IMR-90 (cell line): ENCODE measurements around the gene MIER2.

Source experiments
- BHLHE40 ChIP-seq: fragments of 150-350 bp; IDR thresholded peaks from 2 replicates; pipeline ENCODE4 v1.6.1; 2016; ENCODE audit warnings: mild to moderate bottlenecking, low read depth, low read length
- CEBPB ChIP-seq: IDR thresholded peaks from 2 replicates; pipeline ENCODE4 v1.6.1; 2012; ENCODE audit warnings: low read depth, low read length, improper control_type of control experiment
- CTCF ChIP-seq: conservative IDR thresholded peaks from 2 replicates; pipeline ENCODE4 v1.5.1; 2012; ENCODE audit warnings: mild to moderate bottlenecking, low read depth, low read length, improper control_type of control experiment
- ELK1 ChIP-seq: fragments of 150-350 bp; IDR thresholded peaks from 2 replicates; pipeline ENCODE4 v1.6.1; 2016; ENCODE audit warnings: low read depth, mild to moderate bottlenecking, low read length, moderate library complexity, borderline replicate concordance
- FOS ChIP-seq: fragments of 150-350 bp; IDR thresholded peaks from 2 replicates; pipeline ENCODE4 v1.6.1; 2016; ENCODE audit warnings: low read depth, low read length
- MAZ ChIP-seq: IDR thresholded peaks from 2 replicates; pipeline ENCODE4 v1.6.1; 2012; ENCODE audit warnings: low read depth, mild to moderate bottlenecking, low read length, improper control_type of control experiment, moderate library complexity, borderline replicate concordance
- MXI1 ChIP-seq: IDR thresholded peaks from 2 replicates; pipeline ENCODE4 v1.6.1; 2012; ENCODE audit warnings: low read depth, mild to moderate bottlenecking, low read length, moderate library complexity, borderline replicate concordance
- NFE2L2 ChIP-seq: fragments of 150-350 bp; IDR thresholded peaks from 2 replicates; pipeline ENCODE4 v1.6.1; 2016; ENCODE audit warnings: low read depth, mild to moderate bottlenecking, low read length
- POLR2A ChIP-seq: IDR thresholded peaks from 2 replicates; pipeline ENCODE4 v1.6.1; 2012; ENCODE audit warnings: mild to moderate bottlenecking, low read depth, low read length
- RAD21 ChIP-seq: IDR thresholded peaks from 2 replicates; pipeline ENCODE4 v1.6.1; 2012; ENCODE audit warnings: low read length, improper control_type of control experiment
- RCOR1 ChIP-seq: IDR thresholded peaks from 2 replicates; pipeline ENCODE4 v1.6.1; 2012; ENCODE audit warnings: mild to moderate bottlenecking, low read length, improper control_type of control experiment; ENCODE audit not compliant: insufficient replicate concordance
- RFX5 ChIP-seq: IDR thresholded peaks from 2 replicates; pipeline ENCODE4 v1.8.0; 2012; ENCODE audit warnings: low read depth, mild to moderate bottlenecking, low read length, moderate library complexity
- SMC3 ChIP-seq: fragments of 150-350 bp; IDR thresholded peaks from 2 replicates; pipeline ENCODE4 v1.6.1; 2016; ENCODE audit warnings: low read depth, mild to moderate bottlenecking, antibody characterized with exemption, low read length, moderate library complexity
- USF2 ChIP-seq: fragments of 150-350 bp; IDR thresholded peaks from 2 replicates; pipeline ENCODE4 v1.6.1; 2017; ENCODE audit warnings: mild to moderate bottlenecking, antibody characterized with exemption, low read length, low read depth

DNA sequence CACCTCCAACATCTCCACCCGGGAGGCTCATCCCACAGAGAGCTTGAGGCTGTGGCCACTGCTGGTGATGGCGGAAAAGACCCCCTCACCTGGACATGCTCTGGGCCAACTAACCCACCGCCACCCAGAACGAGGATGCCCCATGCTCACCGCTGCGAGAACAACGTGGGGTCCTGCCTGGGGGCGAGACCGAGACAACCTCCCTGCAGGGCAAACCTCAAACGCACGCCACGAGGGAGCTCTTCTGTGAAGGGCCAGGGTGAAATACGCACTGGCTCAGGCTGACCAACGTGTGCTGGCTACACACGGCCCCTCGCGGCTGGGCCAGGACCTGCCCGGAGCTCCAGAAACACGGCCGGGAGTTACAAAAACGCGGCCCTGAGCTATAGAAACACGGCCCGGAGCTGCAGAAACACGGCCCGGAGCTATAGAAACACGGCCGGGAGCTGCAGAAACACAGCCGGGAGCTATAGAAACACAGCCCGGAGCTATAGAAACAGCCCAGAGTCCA lies 34.4 kb downstream of the MIER2 start:
- TF ChIP-seq POLR2A (no peak), BHLHE40 (no peak), CTCF (no peak), SMC3 (no peak), USF2 (no peak), FOS (no peak), RAD21 (no peak), NFE2L2 (no peak), RFX5 (no peak), MAZ (no peak), MXI1 (no peak), ELK1 (no peak), RCOR1 (no peak), CEBPB (no peak)
